Islet precursor cell (in vitro differentiated cells): ENCODE results near the gene ZFYVE28.
A peak's percentile ranks its signal among the peaks of the same experiment; 100 is the strongest.

Source experiments
- DNase-seq: peaks from one replicate; pipeline ENCODE4 v3.0.0-alpha.2; 2018

The ZFYVE28 gene

GRCh38 chr4:2366252-2367192 is 51.9 kb downstream of the ZFYVE28 start:
- no peak for DNase-seq

- no peak for DNase-seq
Measured at GRCh38 chr4:2365913-2366210, 52.6 kb downstream of the ZFYVE28 start.

- no peak for DNase-seq
Measured at GRCh38 chr4:2365054-2365912, 53.2 kb downstream of the ZFYVE28 start.

GRCh38 chr4:2364654-2365053 is 53.8 kb downstream of the ZFYVE28 start:
- DNase-seq = no peak

- DNase-seq = no peak
Measured at GRCh38 chr4:2363951-2364653, 54.3 kb downstream of the ZFYVE28 start.

- peak; percentile 50 for DNase-seq
Measured at GRCh38 chr4:2363056-2363721, 55.3 kb downstream of the ZFYVE28 start.

- no peak for DNase-seq
Measured at GRCh38 chr4:2362266-2363055, 56.0 kb downstream of the ZFYVE28 start.

GRCh38 chr4:2361366-2362265 is 56.8 kb downstream of the ZFYVE28 start:
- DNase-seq = peak; percentile 53

- DNase-seq = peak; percentile 28
Measured at GRCh38 chr4:2360396-2360730, 58.1 kb downstream of the ZFYVE28 start.

GRCh38 chr4:2359591-2360395 is 58.7 kb downstream of the ZFYVE28 start:
- peak; percentile 34 for DNase-seq

GRCh38 chr4:2357821-2358745 is 60.4 kb downstream of the ZFYVE28 start:
- DNase-seq = peak; percentile 46

- peak; percentile 49 for DNase-seq
Measured at GRCh38 chr4:2356123-2357069, 62.0 kb downstream of the ZFYVE28 start.

- peak; percentile 2 for DNase-seq
Measured at GRCh38 chr4:2354760-2355159, 63.7 kb downstream of the ZFYVE28 start.

GRCh38 chr4:2354118-2354517 is 64.3 kb downstream of the ZFYVE28 start:
- DNase-seq = peak; percentile 1

- peak; percentile 45 for DNase-seq
Measured at GRCh38 chr4:2353222-2354107, 65.0 kb downstream of the ZFYVE28 start.

GRCh38 chr4:2352729-2353221 is 65.7 kb downstream of the ZFYVE28 start:
- peak; percentile 34 for DNase-seq
